ENCODE results near the gene S100A10.

S100A10 gene

DNA sequence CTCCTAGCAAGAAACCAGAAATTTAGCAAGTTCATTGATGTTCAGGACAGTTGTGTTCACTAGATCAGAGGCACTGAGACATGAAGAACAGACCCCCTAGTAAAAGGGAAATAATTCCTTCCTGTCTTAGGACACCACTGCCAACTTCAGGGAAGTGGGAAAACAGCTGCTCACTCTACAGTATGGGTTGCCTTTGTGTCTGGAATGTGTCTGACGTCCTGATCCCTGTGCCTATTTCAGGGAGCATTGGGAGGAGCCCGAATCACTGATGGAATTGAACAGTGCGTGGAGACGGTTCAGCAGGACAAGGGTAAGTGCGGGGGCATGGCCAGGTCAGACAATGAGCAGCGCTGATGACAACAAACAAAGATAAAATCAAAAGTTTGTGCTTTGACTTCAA lies 22.1 kb upstream of the S100A10 start:
- no peak for DNase-seq (ENCODE audit: low read depth)
- no peak overlapping the region for H3K4me3 ChIP-seq (ENCODE audit: low read depth, low read length)

DNA sequence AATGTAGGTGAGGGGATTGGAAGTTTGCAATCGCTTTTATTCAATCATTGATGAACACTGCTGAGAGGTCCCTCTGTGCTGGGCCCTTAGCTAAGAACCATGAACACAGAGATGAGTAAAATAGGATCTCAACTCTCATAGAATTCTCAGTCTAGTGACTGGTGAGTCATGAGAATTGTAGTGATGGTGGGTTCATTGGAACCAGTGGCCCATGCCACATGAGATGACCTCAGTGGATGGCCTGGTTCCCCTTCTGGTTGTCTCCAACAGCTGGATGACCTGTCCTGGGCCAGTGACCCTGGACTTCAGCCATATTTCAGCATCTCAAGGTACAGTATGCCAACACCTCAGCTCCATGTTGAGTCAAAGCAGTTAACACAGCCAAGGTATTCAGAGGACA lies 21.3 kb upstream of the S100A10 start:
- no peak overlapping the region for H3K4me3 ChIP-seq (ENCODE audit: low read depth, low read length)
- no peak for DNase-seq (ENCODE audit: low read depth)

DNA sequence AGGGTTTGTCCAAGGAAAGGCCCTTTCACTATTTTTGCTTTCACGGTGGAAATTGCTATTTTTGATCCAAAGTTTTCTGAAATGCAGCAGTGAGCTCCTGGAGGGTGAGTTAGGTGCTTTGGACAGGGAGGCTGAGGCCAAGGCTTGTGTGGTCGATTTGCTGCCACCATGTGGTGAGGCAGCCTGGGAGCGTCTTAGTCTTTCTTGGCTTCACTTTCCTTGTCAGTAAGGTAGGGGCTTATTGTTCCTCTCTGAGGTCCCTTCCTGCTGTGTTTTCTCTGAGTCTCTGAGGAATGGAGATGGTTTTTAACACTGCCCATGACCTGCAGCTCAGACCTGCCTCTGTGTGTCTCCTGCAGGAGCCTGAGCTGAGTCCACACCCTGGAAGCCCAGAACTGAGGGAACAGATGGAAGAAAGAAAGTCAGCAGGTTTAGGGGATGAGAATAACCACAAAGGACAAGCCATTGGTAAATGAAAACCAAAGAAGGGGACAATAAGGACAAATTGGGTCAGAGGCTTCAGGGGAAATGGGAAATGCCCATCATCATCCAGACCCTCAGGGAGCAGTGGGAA lies 20.1 kb upstream of the S100A10 start:
- no peak for DNase-seq (ENCODE audit: low read depth)
- H3K4me3 ChIP-seq (ENCODE audit: low read depth, low read length): no peak overlapping the region

DNA sequence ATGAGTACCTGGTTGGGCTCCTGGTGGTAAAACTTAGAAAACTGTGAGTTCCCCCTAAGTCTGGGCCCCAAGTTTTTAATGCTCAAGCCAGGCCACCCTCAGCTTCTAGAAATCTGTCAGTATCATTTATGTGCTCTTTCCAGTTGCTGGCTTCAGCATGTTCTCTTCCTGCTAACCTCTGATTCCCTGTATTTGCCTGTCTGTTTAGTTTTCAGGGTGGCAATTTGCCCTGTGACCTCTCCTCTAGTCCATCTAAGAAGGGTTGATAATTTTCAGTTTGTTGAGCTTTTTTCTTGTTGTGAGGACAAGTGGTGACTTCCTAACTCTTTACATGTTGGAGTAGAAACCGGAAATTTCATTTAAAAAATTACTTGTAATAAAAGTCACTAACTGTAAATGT lies 16.0 kb upstream of the S100A10 start:
- no peak overlapping the region for H3K4me3 ChIP-seq (ENCODE audit: low read depth, low read length)
- DNase-seq (ENCODE audit: low read depth): no peak

DNA sequence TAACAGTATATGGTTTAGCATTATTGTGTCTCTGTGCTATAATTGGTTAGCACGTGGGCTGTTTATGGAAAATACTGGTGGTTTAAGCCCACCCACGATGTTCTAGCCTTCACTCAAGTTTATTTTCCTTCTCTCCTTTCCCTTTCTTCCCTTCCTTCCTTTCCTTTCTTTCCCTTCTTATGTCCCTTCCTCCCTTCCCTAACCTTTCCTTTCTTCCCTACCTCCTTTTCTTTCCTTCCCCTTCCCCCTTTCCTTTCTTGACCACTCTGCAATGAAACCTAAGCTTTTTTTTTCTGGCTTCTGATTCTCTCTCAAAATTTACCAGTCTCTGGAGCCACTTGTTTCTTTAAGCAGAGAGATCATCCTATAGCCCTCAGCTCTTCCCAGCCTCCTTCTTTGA lies 13.4 kb upstream of the S100A10 start:
- H3K4me3 ChIP-seq (ENCODE audit: low read depth, low read length): no peak overlapping the region
- no peak for DNase-seq (ENCODE audit: low read depth)

DNA sequence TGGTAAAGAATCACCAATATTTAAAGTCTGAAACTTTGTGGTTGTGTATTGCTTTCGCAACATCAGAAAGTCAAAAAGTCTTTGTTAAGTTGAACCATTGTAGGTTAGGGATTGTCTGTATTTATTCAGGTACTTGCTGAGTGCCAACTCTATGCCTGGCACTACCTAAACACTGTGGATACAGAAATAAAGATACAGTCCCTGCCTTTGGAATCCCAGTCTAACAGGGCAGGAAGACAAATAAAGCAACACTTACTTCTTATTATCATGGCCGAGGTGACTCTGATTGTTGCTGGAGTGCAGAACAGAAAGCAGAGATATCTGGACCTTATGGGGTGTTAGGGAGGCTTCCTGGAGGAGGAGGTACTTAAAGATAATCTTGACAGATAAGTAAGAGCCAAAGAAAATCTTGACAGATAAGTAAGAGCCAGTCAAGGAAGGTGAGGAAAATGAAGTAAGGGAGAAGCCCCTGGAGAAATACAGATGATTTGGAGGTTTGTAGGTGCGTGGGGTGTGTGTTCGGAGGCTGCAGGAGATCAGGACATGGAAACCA lies 11.8 kb upstream of the S100A10 start:
- no peak overlapping the region for H3K4me3 ChIP-seq (ENCODE audit: low read depth, low read length)
- no peak for DNase-seq (ENCODE audit: low read depth)

DNA sequence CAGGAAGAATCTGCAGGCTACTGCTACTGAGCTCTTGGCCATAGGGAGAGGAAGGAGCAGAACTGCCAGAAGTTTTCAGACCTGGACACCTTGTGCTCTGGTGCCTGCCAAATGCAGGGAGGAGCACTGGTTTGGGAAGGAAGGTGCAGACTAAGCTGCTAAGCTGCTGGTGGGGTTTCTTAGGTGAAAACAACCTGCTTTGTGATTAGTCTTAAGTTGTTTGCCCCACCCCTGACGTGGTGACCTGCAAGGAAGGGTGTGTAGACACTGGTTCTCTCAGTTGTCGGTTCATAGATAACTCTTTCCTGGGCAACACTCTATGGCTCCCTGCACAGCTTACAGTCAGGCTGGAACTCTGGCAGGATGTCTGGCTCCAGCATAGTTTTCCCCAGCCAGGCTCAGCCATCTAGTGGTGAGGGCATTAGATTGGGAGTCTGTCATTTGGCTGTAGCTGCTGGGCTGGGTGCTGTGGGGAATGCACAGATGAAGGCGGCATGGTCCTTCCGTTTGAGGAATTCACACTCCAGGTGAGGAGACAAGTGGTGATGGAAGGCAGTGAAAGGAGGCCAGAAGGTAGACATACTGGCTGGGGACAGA lies 10.3 kb upstream of the S100A10 start:
- H3K4me3 ChIP-seq (ENCODE audit: low read depth, low read length): no peak overlapping the region
- DNase-seq (ENCODE audit: low read depth): no peak

DNA sequence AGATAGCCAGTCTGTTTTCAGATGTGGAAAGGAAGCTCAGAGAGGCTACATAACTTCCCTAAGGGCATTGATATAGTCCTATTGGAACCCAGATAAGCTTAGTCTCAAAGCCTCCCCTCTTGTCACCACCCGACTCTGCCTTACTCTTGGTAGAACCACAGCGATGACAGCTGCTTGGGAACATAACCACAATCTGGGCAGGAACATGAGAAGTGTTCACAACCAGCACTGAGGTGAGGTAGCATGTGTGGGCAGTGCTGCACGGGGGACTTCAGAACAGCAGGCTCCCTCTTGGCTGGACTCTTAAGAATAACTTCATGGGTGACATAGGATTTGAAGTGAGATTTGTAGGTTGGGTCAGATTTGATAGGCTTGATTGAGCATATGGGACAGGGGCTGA lies 9.3 kb upstream of the S100A10 start:
- DNase-seq (ENCODE audit: low read depth): no peak
- no peak overlapping the region for H3K4me3 ChIP-seq (ENCODE audit: low read depth, low read length)

DNA sequence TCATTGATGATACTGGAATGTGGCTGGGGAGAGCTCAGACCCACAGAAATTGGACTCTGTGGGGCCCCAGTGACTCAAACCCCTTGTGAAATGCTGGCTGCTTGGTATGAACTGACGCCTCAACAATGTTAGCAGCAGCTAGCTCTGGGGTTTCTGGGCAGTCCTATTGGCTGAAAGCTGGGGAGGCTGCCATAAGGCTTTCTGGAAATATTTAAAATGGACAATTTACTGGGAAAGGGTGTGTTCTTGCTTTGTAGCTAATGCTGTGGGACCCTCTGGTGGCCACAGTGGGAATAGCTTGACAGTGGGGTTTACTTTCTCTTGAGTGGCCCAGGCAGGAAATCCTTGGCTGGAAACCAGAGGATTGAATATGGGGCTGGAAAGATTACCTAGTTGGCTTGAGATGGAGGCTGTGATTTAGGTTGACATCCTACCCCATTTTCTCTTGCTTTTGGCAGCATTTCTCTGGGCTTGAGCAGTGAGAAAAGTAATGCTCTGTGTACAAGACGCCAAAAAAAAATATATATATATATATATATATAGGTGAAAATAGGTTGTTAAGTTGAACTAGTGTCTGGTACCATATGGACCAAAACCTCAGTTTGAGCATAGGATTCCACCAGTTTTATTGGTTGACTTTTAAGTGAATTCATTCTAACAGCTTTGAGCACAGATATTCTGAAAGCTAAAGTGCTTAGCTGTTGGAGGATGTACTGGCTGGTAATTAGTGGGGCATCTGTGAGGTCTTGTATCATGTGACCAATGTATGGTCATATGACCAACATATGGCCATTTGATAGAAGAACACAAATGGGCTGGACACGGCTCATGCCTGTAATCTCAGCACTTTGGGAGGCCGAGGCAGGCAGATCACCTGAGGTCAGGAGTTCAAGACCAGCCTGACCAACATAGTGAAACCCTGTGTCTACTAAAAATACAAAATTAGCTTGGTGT lies 8.2 kb upstream of the S100A10 start:
- peak; percentile 96 for DNase-seq (ENCODE audit: low read depth)
- no peak overlapping the region for H3K4me3 ChIP-seq (ENCODE audit: low read depth, low read length)

DNA sequence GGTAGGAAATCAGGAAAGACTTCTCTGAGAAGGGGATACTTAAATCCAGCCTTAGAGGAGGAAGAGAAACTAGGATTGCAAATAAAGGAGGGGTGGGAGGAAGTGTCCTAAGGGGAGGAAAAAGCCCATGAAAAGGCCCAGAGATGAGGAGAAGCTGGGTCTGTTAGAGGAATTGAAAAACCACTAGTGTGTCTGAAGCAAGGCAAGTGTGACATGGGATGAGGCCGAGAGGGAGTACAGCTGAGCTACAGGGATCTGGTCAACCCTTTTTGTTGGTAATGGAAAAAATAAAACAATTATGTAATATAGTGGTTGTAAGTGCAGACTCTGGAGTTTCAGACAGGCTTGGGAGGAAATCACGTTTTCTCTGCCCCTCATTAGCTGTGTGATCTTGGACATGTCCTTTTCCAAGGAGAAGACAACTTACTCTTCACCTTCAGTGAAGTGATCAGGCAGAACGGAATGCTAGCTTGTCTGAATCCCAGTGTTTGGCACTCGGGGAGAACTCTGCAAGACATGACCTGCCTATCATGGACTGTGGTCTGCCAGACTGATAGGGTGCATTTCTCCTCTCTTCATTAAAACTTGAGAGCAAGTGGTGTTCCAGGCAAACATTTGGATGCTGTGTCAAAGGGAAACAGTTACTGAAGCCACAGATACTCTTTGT lies 7.4 kb upstream of the S100A10 start:
- DNase-seq (ENCODE audit: low read depth): no peak
- no peak overlapping the region for H3K4me3 ChIP-seq (ENCODE audit: low read depth, low read length)

DNA sequence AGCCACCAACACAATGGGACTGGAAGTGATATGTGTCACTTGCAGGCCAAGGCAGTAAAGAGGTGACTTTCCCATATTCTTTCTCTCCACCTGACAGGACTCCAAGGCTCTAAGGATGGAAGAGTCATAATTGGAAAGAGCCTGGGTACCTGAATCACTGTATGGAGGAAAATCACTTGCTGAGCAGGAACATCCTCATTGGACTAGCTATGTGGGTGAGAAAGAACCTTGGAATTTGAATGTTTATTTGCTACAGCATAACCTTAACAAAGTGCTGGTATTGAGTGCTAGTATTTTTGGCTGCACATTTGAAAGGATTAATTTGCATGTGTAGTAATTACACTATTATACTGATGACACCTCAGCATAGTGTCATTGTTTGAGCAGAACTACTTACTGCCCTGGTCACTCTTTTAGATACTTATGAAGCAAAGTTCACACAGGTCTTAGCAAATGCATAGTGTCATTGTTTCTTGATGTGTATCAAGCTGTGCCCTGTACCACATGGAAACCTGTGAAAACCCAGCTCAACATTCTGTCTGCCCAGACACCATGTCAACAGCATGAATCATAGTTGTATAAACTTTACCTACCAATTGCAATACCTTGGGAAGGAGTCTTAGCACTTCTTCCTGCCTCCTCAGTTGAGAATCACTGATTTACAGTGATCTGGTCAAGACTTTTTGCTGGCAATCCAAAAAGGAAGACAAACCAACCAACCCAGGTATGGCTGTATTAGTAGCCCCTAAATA lies 5.1 kb upstream of the S100A10 start:
- no peak overlapping the region for H3K4me3 ChIP-seq (ENCODE audit: low read depth, low read length)
- no peak for DNase-seq (ENCODE audit: low read depth)

DNA sequence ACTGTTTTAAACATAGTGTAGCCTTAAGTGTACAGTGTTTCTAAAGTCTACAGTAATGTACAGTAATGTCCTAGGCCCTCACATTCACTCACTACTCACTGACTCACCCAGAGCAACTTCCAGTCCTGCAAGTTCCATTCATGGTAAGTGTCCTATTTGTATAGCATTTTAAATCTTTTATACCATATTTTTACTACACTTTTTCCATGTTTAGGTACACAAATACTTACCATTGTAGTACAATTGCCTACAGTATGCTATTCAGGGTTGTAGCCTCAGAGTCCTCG lies 3.6 kb upstream of the S100A10 start:
- no peak overlapping the region for H3K4me3 ChIP-seq (ENCODE audit: low read depth, low read length)
- DNase-seq (ENCODE audit: low read depth): no peak

DNA sequence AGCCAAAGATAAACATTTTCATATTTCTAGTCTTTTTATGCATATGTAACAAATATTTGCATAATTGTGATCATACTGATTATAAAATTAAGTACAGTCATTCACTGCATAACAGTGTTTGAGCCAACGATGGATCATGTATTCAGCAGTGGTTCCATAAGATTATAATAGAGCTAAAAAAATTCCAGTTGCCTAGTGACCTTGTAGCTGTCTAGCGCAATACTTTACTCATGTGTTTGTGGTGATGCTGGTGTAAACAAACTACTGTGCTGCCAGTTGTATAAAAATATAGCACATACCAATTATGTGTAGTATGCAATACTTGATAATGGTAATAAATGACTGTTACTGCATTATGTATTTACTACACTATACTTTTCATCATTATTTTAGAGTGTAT lies 2.1 kb upstream of the S100A10 start:
- no peak overlapping the region for H3K4me3 ChIP-seq (ENCODE audit: low read depth, low read length)
- DNase-seq (ENCODE audit: low read depth): no peak

DNA sequence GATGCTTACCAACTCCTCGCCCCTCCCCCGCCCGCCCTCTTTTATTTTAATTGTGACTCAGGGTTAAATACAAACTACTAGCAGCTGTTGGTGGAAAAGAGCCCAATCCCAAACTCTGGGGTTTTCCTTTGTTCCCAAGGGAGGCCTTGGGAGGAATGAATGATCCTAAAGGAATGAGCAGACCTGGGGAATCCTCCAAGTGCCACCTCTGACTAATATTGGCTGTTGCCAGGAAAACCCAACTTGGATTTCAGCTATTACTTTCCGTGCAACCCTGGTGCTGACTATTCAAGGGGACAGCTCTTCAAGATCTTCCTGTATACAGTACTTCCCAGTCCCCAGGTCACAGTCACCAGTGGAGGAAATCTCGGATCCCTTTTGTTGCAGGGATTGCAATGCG lies 1.3 kb upstream of the S100A10 start:
- H3K4me3 ChIP-seq (ENCODE audit: low read depth, low read length): no peak overlapping the region
- peak; percentile 90 for DNase-seq (ENCODE audit: low read depth)

DNA sequence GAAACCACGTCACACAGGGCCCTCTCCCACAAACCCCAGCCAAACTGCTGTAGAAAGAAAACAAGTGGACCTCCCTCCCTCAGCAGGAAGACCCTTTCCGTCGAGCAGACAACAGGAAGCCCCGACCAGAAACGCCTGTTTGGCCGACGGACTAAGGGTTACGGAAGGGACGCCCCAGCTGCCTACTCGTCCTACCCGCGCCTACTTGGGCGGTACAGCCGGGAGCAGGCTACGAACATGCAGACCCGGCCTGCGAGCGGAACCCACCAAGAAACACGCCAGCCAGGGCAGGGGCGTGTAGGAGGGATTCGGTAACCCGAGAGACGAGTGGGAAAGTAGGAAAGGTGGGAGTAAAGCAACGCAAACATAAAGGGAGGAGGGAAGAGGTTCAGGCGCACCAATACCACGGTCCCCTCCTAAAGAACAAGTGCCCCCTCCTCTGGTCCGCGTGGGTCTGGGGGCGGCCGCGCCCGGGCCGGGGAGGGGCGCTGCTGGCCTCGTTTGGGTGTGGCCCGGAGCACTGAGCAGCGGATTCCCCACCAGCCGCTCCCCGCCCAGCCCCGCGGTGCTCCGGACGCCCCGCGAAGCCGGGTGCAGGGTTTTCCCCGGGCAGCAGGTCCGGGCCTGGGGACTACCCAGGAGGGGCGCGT lies 450 bp downstream of the S100A10 start:
- DNase-seq (ENCODE audit: low read depth): no peak
- peak overlapping the region; percentile 94 for H3K4me3 ChIP-seq (ENCODE audit: low read depth, low read length)

DNA sequence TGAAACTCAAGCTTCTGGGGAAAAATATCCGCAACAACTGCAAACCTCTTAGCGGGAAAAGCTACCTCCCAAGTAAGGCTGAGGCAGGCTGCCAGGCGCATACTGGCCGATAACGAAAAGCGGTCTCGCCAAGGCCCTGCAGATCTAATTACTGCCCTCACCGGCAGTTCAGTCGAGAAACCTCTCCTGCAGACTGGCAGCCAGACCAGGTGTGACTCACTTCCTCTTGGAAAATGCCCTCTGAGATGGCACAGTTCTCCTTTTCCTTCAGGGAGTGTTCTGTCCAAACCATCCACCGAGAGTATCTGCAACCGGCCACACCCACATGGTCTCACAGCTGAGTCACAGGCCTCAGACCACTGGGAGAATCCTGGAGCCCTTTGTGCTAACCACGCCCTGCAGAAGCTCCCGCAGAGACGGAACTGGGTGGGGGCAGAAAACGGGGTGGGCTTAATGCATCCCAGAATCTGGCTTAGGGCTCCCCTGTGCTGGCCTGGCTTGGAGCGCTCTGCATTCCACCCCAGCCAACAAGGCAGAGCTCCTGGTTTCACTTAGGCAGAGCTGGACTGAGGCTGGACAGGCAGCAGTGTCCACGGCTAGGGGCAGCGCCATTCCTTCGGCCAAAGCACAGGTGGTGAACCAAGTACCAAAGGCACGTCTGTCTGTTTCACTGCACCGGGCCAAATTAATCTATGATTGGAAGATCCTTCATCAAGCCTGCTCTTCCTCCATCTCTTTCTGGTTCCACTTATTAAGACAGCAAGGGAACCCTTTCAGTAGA lies 1.2 kb downstream of the S100A10 start:
- DNase-seq (ENCODE audit: low read depth): no peak

DNA sequence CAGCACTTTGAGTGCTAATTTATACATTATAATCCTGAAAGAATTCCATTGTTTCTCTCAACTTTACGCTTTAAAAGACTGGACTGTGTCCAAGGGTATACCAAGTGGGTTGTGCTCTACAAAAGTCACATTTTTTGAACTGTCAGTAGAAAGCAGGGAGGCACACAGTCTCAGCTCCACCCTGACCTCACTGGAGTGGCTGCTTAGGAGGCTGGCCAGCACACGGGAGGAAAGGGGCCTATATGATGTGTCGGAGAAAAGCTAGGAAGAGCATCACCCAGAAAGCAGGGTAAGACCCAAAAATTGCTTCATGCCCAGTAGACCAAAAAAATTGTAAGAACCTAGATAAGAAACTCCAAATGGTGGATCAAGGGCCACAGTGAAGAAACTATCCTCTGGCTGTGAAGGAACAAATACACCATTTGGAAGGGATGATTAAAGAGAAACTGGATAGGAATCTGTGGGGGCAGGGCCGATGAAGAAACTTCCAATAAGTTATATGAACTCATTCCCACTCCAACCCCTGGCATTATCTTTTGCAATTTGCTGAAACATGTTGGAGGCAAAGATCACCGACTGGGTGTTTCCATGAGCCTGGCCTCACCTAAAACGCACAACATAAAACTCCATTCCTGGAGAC lies 1.9 kb downstream of the S100A10 start:
- H3K4me3 ChIP-seq (ENCODE audit: low read depth, low read length): peak overlapping the region; percentile 94
- DNase-seq (ENCODE audit: low read depth): no peak

More for the DNA sequence above, 1.2 kb downstream of the S100A10 start:
- peak overlapping the region; percentile 94 for H3K4me3 ChIP-seq (ENCODE audit: low read depth, low read length)

DNA sequence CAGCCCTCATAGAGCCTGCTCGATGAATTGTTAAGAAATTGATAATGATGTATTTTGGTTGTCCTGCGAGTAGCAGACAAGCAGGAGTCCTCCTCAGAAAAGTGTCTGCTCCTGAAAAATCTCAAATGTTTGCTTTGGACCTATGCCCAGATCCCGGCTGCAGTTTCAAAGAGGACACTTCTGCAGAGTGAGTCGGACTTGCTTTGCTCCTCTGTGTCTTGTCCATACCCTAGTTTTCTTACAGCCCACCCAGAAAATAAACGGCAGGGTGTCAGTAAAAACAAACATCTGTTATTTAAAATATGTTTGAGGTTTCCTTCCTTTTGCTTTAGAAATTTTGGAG lies 2.8 kb downstream of the S100A10 start:
- DNase-seq (ENCODE audit: low read depth): no peak
- H3K4me3 ChIP-seq (ENCODE audit: low read depth, low read length): peak overlapping the region; percentile 94

Data from skeletal muscle cell (primary cell).